ENCODE data around the gene HSPBP1. TPM values are rescaled to one million over a fixed set of nuclear protein-coding genes. Genes with fewer than 3 reads are reported as not detected.

The HSPBP1 gene
- total RNA-seq, 2 donors from 2014 or later: 26.8 to 26.9 TPM

DNA sequence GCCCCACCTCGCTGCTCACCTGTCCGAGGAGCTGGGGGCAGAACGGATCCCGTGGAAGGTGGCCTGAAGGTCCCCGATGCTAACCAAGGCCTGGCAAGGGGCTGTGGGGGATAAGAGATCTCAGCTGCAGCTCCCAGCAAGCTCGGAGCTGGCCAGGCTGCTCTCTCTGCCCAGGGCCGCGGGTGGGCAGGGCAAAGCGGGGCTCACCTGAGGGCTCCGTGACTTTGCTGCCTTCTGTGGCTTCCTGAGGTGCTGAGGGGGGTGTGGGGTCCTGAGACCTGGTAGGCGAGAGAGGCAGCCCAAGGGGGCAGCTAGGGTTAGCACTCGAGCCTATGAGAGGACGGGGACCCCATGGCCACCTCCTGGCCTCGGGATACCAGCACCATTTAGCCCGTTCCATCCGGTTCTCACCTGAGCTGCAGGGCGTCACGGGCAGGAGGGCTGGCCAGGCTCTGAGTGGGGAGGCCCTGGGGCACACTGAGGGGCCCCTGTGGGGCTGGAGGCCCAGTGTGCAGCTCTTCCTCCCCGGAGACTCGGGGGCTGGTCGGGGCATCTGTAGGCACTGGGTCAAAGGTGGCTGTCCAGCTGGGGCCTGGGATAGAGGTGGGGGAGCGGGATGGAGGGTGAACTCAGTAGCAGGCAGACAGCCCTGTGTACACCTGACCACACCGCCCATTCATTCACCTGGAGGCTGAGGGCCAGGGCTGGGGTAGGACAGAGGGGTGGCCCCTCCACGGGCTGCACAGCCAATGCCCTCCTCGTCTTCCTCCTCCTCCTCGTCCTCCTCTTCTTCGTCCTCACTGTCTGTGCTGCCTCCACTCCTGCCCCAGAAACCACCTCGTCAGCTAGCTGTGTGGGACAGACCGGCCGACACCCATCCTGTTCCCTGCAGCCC is 48.3 kb downstream of the HSPBP1 start:
- no peaks in the 10 kb centered on the region for H3K27me3 ChIP-seq (replicated peaks; ENCODE audit: insufficient read depth)
- TF ChIP-seq, protein P1, sequence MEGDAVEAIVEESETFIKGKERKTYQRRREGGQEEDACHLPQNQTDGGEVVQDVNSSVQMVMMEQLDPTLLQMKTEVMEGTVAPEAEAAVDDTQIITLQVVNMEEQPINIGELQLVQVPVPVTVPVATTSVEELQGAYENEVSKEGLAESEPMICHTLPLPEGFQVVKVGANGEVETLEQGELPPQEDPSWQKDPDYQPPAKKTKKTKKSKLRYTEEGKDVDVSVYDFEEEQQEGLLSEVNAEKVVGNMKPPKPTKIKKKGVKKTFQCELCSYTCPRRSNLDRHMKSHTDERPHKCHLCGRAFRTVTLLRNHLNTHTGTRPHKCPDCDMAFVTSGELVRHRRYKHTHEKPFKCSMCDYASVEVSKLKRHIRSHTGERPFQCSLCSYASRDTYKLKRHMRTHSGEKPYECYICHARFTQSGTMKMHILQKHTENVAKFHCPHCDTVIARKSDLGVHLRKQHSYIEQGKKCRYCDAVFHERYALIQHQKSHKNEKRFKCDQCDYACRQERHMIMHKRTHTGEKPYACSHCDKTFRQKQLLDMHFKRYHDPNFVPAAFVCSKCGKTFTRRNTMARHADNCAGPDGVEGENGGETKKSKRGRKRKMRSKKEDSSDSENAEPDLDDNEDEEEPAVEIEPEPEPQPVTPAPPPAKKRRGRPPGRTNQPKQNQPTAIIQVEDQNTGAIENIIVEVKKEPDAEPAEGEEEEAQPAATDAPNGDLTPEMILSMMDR (IDR thresholded peaks at IDR 0.05): no peak
- ATAC-seq (ENCODE audit: insufficient number of reproducible peaks, low FRiP score, low read depth) (no peak), DNase-seq (ENCODE audit: low spot score) (no peak)
- H3K27ac ChIP-seq: no peak overlapping the region
- no peaks in the 10 kb centered on the region for H3K4me1 ChIP-seq (ENCODE audit: control insufficient read depth in 1 of 2, low read depth in 2 of 2)
- H3K9me3 ChIP-seq: no peaks in the 10 kb centered on the region
- H3K36me3 ChIP-seq: peaks cover 40% of the 10 kb centered on the region
- H3K4me3 ChIP-seq: no peak overlapping the region

DNA sequence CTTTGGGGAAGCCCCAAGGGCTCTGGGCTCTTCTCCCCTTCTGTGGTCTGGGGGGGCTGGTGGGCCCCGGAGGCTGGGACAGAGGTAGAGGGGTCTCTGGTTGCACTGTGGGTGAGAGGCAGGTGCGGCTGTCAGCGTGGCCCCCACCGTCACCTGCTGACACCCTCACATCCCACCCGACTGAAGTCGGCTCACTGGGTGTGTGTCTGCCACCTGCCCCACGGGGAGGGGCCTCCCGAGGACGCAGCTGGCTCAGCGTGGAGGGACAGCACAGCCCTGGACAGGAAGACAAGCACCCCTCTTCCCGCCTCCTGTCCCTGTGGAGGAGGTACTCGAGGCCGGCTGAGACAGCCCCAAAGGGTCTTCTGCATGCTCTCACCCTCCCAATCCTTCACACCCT is 49.1 kb downstream of the HSPBP1 start:
- DNase-seq (ENCODE audit: low spot score): no peak
- no peaks in the 10 kb centered on the region for H3K4me1 ChIP-seq (ENCODE audit: control insufficient read depth in 1 of 2, low read depth in 2 of 2)

DNA sequence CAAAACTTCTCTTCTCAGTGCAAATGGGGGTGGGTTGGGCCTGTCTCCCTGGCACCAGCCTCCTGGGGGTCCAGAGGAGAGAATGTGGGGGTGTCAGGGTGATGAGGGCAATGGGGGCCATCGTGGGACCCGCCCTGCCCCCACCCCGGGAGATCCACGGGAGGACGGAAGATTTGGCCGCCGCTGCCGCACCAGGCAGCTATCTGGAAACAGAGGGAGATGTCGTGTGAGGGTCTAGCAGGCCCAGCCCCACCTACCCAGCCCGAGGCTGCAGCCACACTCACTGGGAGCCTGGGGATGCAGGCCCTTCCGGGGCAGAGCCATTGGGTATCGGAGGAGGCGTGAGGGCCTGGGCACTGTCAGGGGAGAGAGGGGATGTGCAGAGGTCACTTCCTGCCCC is 49.6 kb downstream of the HSPBP1 start:
- Histone ChIP-seq H3K36me3 (peaks cover 33% of the 10 kb centered on the region), H3K4me1 (ENCODE audit: control insufficient read depth in 1 of 2, low read depth in 2 of 2) (no peaks in the 10 kb centered on the region), H3K4me3 (no peak overlapping the region), H3K27ac (no peak overlapping the region), H3K27me3 (replicated peaks; ENCODE audit: insufficient read depth) (no peaks in the 10 kb centered on the region), H3K9me3 (no peaks in the 10 kb centered on the region)
- TF ChIP-seq, protein P1 (IDR thresholded peaks at IDR 0.05): no peak
- DNase-seq (ENCODE audit: low spot score): no peak
- no peak for ATAC-seq (ENCODE audit: insufficient number of reproducible peaks, low FRiP score, low read depth)

More for the DNA sequence above, 49.1 kb downstream of the HSPBP1 start:
- TF ChIP-seq, protein P1 (IDR thresholded peaks at IDR 0.05): no peak
- Histone ChIP-seq H3K27ac (no peak overlapping the region), H3K4me3 (no peak overlapping the region), H3K27me3 (replicated peaks; ENCODE audit: insufficient read depth) (no peaks in the 10 kb centered on the region), H3K9me3 (no peaks in the 10 kb centered on the region), H3K36me3 (peaks cover 33% of the 10 kb centered on the region)
- no peak for ATAC-seq (ENCODE audit: insufficient number of reproducible peaks, low FRiP score, low read depth)

DNA sequence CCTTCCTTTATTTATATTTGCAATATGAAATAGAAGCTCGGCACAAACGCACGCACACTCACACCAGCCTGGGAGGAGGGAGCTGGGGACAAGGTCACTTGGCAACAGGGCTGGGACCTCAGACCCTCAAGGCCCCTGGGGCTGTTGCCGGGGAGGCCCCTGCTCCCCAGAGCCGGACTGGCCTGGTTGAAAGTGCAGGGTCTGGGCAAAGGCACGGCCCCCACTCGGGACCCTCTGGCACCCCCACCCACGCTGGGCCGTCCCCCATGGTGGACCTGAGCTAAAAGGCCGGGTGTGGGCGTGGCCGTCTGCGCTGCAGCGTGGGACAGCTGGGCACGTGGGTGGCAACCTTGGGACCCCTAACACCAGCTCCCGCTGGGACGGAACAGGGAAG is 50.1 kb downstream of the HSPBP1 start:
- peaks cover 33% of the 10 kb centered on the region for H3K36me3 ChIP-seq
- no peak overlapping the region for H3K27ac ChIP-seq
- DNase-seq (ENCODE audit: low spot score) (no peak), ATAC-seq (ENCODE audit: insufficient number of reproducible peaks, low FRiP score, low read depth) (no peak)
- no peaks in the 10 kb centered on the region for H3K9me3 ChIP-seq
- TF ChIP-seq, protein P1 (IDR thresholded peaks at IDR 0.05): no peak
- no peaks in the 10 kb centered on the region for H3K27me3 ChIP-seq (replicated peaks; ENCODE audit: insufficient read depth)
- H3K4me1 ChIP-seq (ENCODE audit: control insufficient read depth in 1 of 2, low read depth in 2 of 2): no peaks in the 10 kb centered on the region
- H3K4me3 ChIP-seq: no peak overlapping the region

DNA sequence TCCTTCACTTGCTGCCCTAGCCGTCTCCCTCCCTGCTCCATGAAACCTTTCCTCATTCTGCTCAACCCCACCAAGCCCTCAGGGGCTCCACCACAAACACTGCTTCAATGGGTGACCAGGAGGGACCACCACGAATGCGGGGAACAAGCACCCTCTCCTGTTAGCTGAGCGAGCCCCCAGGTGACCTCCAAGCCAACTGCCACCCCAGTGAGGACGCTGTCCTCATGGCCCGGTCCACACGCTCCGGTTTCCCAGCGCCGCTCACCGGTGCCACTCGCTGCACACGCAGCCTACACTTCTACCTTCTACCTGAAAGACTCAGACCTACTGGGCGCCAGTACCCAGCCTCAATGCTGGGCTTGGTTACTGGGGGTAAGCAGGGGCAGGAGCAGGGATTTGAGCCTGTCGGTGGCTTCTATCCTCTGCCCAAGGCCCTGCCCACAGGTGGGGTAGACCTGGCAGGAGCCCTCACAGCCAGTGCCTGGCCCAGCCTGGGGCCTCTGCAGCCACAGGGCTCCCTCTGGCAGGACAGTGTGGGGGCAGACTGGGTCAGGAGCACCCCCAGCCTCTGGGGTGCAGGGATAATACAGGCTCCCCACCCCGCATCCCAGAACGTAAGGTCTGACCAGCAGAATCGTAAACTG is 50.6 kb downstream of the HSPBP1 start:
- Histone ChIP-seq H3K27ac (no peak overlapping the region), H3K36me3 (peaks cover 33% of the 10 kb centered on the region)
- no peak for DNase-seq (ENCODE audit: low spot score)

More for the DNA sequence above, 50.6 kb downstream of the HSPBP1 start:
- no peak for ATAC-seq (ENCODE audit: insufficient number of reproducible peaks, low FRiP score, low read depth)
- Histone ChIP-seq H3K9me3 (no peaks in the 10 kb centered on the region), H3K4me1 (ENCODE audit: control insufficient read depth in 1 of 2, low read depth in 2 of 2) (no peaks in the 10 kb centered on the region), H3K27me3 (replicated peaks; ENCODE audit: insufficient read depth) (no peaks in the 10 kb centered on the region), H3K4me3 (no peak overlapping the region)
- TF ChIP-seq, protein P1 (IDR thresholded peaks at IDR 0.05): no peak
